ENCODE measurements around the gene APLP2.

GRCh38 chr11:130088217-130088616, 18.5 kb downstream of the APLP2 start:
- no peak for TF ChIP-seq CTCF (IDR thresholded peaks at IDR 0.05)
- TF ChIP-seq POLR2A (IDR thresholded peaks at IDR 0.05), result no peak

All from testis (tissue), 2 donors.